GM21529 (cell line): Measurements from ENCODE around the gene OR6C2.
"Not testable (repeated sequence)": the region's sequence is repeated elsewhere in the genome, so short reads cannot be mapped to it uniquely, and the experiment has no call there.

ENCODE experiments used
- ATAC-seq: cut with Tn5 transposase; IDR thresholded peaks from one replicate; pipeline ENCODE4 v1.9.1; 2021; ENCODE audit not compliant: unreplicated experiment

Gene OR6C2

GRCh38 chr12:55470088-55470829, 26.4 kb downstream of the OR6C2 start, which contains the start of gene OR6C70:
OR6C70 (minus strand) TSS chr12:55470138; CDS start chr12:55470138, 0 bp downstream.
- ATAC-seq, result no peak

GRCh38 chr12:55472264-55472663, 28.4 kb downstream of the OR6C2 start:
- no peak for ATAC-seq

- ATAC-seq, result not testable (repeated sequence)
These were observed 35.3 kb downstream of the OR6C2 start for GRCh38 chr12:55479136-55479535.

DNA sequence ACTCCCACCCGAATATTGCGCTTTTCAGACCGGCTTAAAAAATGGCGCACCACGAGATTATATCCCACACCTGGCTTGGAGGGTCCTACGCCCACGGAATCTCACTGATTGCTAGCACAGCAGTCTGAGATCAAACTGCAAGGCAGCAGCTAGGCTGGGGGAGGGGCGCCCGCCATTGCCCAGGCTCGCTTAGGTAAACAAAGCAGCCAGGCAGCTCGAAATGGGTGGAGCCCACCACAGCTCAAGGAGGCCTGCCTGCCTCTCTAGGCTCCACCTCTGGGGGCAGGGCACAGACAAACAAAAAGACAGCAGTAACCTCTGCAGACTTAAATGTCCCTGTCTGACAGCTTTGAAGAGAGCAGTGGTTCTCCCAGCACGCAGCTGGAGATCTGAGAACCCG, 40.4 kb downstream of the OR6C2 start:
- ATAC-seq, result not testable (repeated sequence)

DNA sequence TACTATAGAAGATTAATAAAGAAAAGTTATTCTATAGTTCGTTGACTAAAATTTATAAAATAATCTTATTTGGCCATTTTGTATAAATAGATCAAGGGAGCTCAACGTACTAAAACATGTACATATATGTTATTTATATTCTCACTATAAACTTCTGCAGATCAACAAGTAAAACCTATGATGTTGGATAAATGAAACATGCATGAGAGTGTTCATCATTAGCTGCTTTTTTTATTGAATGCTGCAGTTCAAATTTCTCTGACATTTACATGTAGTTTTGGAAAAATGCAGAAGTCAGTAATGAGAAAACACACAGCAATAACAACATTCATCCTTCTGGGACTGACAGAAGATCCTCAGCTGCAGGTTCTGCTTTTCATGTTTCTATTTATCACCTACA, 48.2 kb downstream of the OR6C2 start, which contains the start of gene OR6C68:
OR6C68 (plus strand) TSS at position 301 of the 400 bp plus-strand sequence; CDS start at position 301, 0 bp downstream.
- ATAC-seq, result no peak

GRCh38 chr12:55495490-55495889, 51.6 kb downstream of the OR6C2 start:
- no peak for ATAC-seq

DNA sequence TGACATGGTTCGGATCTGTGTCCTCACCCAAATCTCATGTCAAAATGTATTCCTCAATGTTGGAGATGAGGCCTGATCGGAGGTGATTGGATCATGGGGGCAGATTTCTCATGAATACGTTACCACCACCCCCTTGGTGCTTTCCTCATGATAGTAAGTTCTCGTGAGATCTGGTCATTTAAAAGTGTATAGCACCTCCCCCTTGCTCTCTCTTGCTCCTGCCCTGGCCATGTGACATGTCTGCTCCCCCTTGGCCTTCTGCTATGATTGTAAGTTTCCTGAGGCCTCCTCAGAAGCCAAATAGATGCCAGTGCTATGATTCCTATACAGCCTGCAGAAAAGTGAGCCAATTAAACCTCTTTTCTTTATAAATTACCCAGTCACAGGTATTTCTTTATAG, 55.4 kb downstream of the OR6C2 start:
- no peak for ATAC-seq

GRCh38 chr12:55499810-55500252, 56.0 kb downstream of the OR6C2 start:
- no peak for ATAC-seq

DNA sequence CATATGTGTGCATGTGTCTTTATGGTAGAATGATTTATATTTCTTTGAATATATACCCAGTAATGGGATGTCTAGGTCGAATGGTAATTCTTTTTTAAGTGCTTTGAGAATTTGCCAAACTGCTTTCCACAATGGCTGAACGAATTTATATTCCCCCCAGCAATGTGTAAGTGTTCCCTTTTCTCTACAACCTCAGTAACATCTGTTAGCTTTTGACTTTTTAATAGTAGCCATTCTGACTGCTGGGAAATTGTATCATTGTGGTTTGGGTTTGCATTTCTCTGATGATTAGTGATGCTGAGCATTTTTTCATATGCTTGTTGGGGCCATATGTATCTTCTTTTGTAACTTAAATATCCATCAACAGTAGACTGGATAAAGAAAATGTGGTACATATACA, 57.7 kb downstream of the OR6C2 start:
- no peak for ATAC-seq
